Endometrial microvascular endothelial cells (primary cell): ENCODE measurements around the gene C19orf38. TPM values are rescaled to one million over a fixed set of nuclear protein-coding genes. Genes with fewer than 3 reads are reported as not detected.

Source experiments
- in situ Hi-C: cut with HindIII; loops from 2 replicates; pipeline ENCODE4 v1.10.0; 2017; ENCODE audit warnings: low sequenced_read_pairs, low pct_unique_long_range_greater_than_20kb; ENCODE audit errors: inconsistent ontology term
- total RNA-seq: library from RNA; depleted of rRNA; stranded (reverse); fragments of >200 nt; gene quantifications from one replicate; pipeline ENCODE4 v1.2.3, GENCODE V29; 2015; ENCODE audit errors: inconsistent ontology term

C19orf38 gene
- total RNA-seq: not detected

DNA sequence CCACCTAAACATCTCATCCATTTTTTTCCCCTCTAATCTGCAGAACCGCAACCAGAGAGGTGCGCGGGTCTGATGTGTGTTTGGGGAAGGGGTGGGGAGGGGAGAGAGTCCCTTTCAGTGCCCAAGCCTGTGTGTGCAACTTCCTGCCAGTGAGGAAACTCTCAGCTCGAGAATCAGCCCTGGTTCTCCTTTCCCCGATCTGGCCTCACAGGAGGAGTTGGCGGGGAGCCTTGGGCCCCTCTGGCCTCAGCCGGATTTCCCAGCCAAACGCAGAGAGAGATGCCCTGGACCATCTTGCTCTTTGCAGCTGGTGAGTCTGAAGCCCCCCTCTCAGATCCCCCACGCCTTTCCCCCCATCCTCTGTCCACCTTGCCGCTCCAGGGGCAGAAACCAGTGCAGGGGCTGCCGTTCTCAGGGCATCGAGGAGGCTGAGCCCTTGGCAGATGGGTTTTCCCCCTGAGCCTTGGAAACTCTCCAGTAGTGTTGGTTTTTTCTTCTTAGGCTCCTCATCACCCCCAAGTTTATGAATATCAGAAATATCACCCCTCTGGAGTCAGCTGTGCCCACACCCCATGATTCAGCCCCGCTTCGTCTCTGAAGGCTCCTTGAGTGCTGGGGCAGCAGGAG, at the start of gene C19orf38:
Gene C19orf38, plus strand, starts transcription at position 186 of the 627 bp plus-strand sequence. Its CDS starts 94 bp downstream, at position 280.
- in situ Hi-C loops: no loop called here

- in situ Hi-C loops: no loop called here
Measured at GRCh38 chr19:10800488-10800887, 47.7 kb upstream of the C19orf38 start.

DNA sequence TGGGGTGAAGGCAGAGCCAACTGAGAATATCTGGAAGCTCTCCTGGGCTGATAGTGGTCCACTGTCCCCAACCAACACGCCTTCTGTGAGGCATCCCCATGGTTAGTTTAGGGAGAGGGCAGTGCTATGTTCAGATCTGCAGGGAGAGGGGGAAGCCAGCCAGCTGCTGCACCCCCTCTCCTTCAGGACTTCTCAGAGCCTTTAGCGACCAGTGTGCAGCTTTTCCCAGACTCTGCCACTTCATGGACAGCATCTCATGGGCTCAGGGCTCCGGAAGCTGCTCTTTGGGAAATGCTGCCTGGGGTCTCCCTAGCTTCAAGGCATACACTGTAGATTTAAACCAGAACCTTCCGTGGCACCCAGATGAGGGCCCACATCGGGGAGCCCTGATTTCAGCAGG, 45.7 kb upstream of the C19orf38 start:
- in situ Hi-C loops: no loop called here

- in situ Hi-C loops: no loop called here
Measured at GRCh38 chr19:10803252-10803651, 45.0 kb upstream of the C19orf38 start.

GRCh38 chr19:10805065-10805757, 43.0 kb upstream of the C19orf38 start:
- in situ Hi-C loops: no loop called here

DNA sequence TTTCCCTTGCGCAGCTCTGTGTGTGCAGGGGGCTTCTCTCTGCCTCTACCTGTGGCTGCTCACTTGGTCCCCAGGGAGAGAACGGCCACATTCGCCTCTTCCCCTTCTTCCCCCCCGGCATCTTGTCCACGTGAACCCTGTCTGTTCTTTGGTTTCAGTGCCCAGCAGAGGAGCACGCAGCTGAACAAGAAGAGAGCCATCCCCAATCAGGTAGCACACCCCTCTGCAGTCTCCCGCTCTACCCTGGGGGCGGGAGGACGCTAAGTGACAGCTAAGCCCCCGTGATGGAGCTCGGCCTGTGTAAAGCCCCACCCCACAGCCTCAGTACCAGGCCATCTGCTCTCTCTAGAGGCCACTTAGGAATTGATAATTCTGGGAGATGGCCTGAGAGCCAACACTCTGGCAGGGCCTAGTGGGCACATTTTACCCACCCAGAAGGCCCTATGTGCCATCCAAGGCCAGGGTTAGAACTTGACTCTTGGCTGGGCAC, 42.4 kb upstream of the C19orf38 start:
- in situ Hi-C loops: no loop called here

- in situ Hi-C loops: no loop called here
Measured at GRCh38 chr19:10808937-10809649, 39.1 kb upstream of the C19orf38 start.

- in situ Hi-C loops: no loop called here
Measured at GRCh38 chr19:10809651-10810285, 38.4 kb upstream of the C19orf38 start.

GRCh38 chr19:10811391-10812111, 36.7 kb upstream of the C19orf38 start:
- in situ Hi-C loops: no loop called here

DNA sequence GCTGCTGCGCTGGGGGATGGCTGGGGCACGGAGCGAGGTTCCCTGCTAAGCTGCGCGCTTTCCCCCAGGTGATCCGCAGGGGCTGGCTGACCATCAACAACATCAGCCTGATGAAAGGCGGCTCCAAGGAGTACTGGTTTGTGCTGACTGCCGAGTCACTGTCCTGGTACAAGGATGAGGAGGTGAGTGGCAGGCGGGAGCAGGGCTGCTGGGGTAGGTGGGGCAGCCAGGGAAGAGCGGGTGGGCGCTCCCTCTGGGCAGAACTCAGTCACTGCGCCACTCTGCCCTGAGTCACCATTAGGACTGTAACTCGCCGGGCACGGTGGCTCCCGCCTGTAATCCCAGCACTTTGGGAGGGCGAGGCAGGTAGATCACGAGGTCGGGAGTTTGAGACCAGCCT, 36.0 kb upstream of the C19orf38 start:
- in situ Hi-C loops: no loop called here

DNA sequence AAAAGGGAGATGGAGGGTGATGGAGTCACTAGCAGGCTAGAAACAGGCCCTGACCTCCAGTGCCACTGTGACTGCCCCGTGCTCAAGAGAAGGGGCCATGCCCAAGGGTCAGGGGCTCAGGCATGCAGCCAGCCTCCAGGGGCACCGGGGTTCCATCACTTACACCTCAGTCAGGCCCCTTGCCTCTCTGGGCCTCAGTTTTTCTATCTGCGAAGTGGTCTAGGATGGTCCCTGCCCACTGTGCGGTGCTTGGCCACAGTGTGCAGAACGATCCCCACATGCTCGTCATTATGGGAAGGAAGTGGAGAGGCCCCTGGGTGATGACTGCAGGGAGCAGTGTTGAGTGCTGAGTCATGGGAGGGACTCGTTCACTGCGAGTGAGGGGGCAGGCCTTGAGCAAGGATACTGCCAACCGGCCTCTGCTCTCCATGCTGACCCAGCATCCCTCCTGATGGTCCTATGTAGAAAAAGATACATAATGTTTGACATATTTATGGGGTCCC, 35.3 kb upstream of the C19orf38 start:
- in situ Hi-C loops: no loop called here

DNA sequence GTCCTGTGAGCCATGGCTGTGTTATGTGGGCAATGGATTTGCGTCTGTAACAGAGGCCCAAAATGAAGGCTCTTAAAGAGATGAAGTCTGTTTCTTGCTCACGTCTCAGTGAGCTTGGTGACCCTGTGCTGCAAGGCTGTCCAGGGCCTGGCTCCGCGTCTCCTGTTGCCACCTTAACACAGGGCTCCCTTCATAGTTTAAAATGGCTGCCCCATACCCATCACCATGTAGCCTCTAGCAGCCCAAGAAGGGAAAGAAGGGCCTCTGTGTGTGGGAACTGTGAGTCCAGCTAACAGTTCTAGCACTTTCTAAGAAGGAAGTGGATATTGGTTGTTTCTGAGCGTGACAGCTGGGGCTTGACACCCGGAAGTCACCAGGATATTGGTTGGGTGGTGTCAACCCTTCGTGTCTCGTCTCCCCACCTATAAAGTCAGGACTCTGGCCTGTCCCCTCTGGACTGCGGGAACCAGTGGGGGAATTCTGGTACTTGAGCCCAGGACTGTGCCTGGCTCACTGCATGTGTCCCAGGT, 33.1 kb upstream of the C19orf38 start:
- in situ Hi-C loops: no loop called here

GRCh38 chr19:10815969-10816644, 32.1 kb upstream of the C19orf38 start:
- in situ Hi-C loops: no loop called here

DNA sequence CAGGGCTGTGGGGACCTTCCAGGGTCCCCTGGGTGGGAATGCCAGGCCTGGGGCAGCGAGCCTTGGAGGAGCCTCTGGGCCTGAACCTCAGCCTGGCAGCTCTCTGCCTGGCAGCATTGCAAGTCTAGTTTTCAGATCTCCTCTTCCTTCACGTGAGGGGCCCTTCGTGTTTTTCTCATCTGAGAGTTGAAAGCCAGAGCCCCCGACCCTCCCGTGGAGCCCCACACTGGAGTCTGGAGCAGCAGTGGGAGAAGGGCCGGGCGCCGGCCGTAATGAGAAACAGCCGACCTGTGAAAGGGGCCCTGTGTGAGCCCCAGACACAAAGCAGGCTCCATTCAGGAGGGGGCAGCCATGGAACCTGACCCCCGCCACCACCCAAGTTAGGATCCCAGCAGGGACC, 31.5 kb upstream of the C19orf38 start:
- in situ Hi-C loops: no loop called here

GRCh38 chr19:10817291-10818038, 30.8 kb upstream of the C19orf38 start:
- in situ Hi-C loops: no loop called here

- in situ Hi-C loops: no loop called here
Measured at GRCh38 chr19:10818301-10819123, 29.7 kb upstream of the C19orf38 start.
